Lung (tissue), 12 donors: Measurements from ENCODE around the gene EFNB3. TPM values are rescaled to one million over a fixed set of nuclear protein-coding genes. Genes with fewer than 3 reads are reported as not detected.

Source experiments
- ATAC-seq: fragments of 200-7000 bp; cut with Tn5 transposase; one replicate; pipeline ENCODE4 v1.9.1; 2020; ENCODE audit warnings: moderate number of reproducible peaks; ENCODE audit not compliant: insufficient read depth, low FRiP score
- DNase-seq, 3 donors: peaks; one replicate each; pipeline ENCODE4 v3.0.0-alpha.2; 2013 to 2017
- H3K27ac ChIP-seq, 2 donors: one replicate each; pipeline ENCODE4 v1.5.1; 2013; ENCODE audit warnings: mild to moderate bottlenecking in 2 of 2, moderate library complexity in 2 of 2, control low read depth in 1 of 2, inconsistent platforms in 1 of 2, low read depth in 1 of 2, low read length in 1 of 2
- H3K27me3 ChIP-seq, 3 donors: one replicate each; pipeline ENCODE4 v1.5.1; 2013; ENCODE audit warnings: low read length in 2 of 3; ENCODE audit not compliant: control insufficient read depth in 3 of 3, insufficient read depth in 3 of 3
- H3K36me3 ChIP-seq, 4 donors: one replicate each; pipeline ENCODE4 v1.5.1; 2013; ENCODE audit warnings: low read length in 4 of 4, mild to moderate bottlenecking in 1 of 4, moderate library complexity in 1 of 4; ENCODE audit not compliant: control insufficient read depth in 4 of 4, insufficient read depth in 4 of 4
- H3K4me1 ChIP-seq, 5 donors: one replicate each; pipeline ENCODE4 v1.5.1; 2013; ENCODE audit warnings: low read length in 5 of 5, mild to moderate bottlenecking in 2 of 5, moderate library complexity in 1 of 5; ENCODE audit not compliant: control insufficient read depth in 5 of 5, insufficient read depth in 5 of 5
- H3K4me3 ChIP-seq: one replicate; pipeline ENCODE4 v1.5.1; 2013; ENCODE audit warnings: mild to moderate bottlenecking, control low read depth, moderate library complexity
- H3K9ac ChIP-seq, 2 donors: one replicate each; pipeline ENCODE4 v1.5.1; 2013; ENCODE audit warnings: low read length in 2 of 2, control low read depth in 1 of 2; ENCODE audit not compliant: insufficient read depth in 1 of 2
- H3K9me3 ChIP-seq, 4 donors: one replicate each; pipeline ENCODE4 v1.5.1; 2013; ENCODE audit warnings: low read length in 3 of 4, mild to moderate bottlenecking in 1 of 4, moderate library complexity in 1 of 4; ENCODE audit not compliant: control insufficient read depth in 4 of 4, insufficient read depth in 3 of 4
- WGBS, 2 donors: extraction: QIAGEN DNeasy Blood & Tissue Kit; methylation state at CpG; one replicate each; pipeline ENCODE4 v1.1.7; 2013; 5-methylcytosine and 5-hydroxymethylcytosine counted together
- polyA plus RNA-seq, 2 donors: library from polyadenylated mRNA; stranded (reverse); fragments of 200-250 nt; gene quantifications; one replicate each; pipeline ENCODE4 v1.2.1, GENCODE V29; 2013
- total RNA-seq, 2 donors: library from RNA; depleted of rRNA in 1 of 2; stranded (reverse); fragments of >200 nt in 1 of 2; gene quantifications; one replicate each; pipeline ENCODE4 v1.2.1, GENCODE V29; 2014 to 2021
- TF ChIP-seq, protein P1 (sequence below): IDR thresholded peaks from 2 replicates; pipeline ENCODE4 v1.5.1; 2012; ENCODE audit warnings: mild to moderate bottlenecking; ENCODE audit errors: control extremely low read depth, extremely low read depth
- donor health status: control.
- donor health status: control.
- donor health status: Bipolar disorder and iron deficiency.
- donor health status: healthy.
- donor health status: DM: yes; HTN: yes; CAD: no.

Gene EFNB3
- total and polyA plus RNA-seq, 4 donors, result 0.87 to 4.9 (median 2.5) TPM

DNA sequence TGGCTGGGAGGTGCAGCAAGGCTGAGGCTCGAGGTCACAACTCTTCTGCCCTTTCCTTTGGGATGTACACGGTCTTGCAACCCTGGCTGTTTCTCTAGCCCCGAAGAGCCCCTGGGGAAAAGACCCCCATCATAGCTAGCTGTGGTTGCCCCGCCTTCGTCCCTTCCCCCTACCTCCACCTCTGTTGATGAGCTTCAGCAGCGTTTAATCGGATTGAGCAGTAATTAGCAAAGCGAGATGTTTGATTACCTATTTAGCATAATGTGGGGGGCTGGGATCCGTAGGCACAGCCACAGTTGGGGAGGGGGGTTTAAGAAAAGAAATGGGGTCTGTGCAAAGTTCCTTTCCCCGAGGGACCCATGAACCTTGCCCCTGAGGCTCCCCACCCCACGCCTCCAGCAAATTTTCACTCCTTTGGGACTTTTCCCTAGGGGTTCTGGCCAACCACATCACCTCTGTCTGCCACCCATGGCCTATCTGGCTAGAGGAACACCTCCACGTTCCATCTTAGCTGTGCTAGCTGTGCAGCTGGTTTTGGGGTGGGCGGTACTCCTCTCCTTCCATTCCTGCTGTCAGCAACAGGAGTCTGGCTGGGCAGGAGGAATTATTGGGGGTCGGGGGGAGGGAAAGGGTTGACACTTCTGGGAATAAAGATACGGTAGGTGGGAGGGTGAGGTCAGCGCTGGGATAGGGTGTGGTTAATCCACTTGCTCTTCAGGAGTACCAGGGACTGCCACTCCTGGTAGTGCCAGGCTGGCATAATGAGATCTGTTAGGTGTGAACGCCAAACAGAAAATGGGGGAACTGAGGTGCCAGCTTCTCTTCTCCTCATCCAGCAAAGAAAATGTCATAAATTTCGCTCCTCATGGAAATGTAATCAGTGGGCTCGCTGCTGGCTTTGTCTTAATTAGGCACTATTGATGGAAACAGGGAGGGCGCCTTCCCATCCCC lies 11.2 kb downstream of the EFNB3 start:
- Histone ChIP-seq H3K4me3 (peak overlapping the region; percentile 7), H3K9ac (peak overlapping the region in 1 of 2 donors; percentile 47), H3K27me3 (peaks cover 0 to 23% (median 16%) of the 10 kb centered on the region in 3 donors), H3K27ac (no peak overlapping the region), H3K4me1 (peaks cover 0 to 11% (median 2%) of the 10 kb centered on the region in 5 donors), H3K9me3 (no peaks in the 10 kb centered on the region), H3K36me3 (no peaks in the 10 kb centered on the region)
- TF ChIP-seq, protein P1, sequence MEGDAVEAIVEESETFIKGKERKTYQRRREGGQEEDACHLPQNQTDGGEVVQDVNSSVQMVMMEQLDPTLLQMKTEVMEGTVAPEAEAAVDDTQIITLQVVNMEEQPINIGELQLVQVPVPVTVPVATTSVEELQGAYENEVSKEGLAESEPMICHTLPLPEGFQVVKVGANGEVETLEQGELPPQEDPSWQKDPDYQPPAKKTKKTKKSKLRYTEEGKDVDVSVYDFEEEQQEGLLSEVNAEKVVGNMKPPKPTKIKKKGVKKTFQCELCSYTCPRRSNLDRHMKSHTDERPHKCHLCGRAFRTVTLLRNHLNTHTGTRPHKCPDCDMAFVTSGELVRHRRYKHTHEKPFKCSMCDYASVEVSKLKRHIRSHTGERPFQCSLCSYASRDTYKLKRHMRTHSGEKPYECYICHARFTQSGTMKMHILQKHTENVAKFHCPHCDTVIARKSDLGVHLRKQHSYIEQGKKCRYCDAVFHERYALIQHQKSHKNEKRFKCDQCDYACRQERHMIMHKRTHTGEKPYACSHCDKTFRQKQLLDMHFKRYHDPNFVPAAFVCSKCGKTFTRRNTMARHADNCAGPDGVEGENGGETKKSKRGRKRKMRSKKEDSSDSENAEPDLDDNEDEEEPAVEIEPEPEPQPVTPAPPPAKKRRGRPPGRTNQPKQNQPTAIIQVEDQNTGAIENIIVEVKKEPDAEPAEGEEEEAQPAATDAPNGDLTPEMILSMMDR, result no peak
- no peak for ATAC-seq
- 41 to 52% methylated on average over 20 of the region's 20 CpGs for WGBS, 2 donors
- DNase-seq, result peak in 1 of 3 donors; percentile 18

DNA sequence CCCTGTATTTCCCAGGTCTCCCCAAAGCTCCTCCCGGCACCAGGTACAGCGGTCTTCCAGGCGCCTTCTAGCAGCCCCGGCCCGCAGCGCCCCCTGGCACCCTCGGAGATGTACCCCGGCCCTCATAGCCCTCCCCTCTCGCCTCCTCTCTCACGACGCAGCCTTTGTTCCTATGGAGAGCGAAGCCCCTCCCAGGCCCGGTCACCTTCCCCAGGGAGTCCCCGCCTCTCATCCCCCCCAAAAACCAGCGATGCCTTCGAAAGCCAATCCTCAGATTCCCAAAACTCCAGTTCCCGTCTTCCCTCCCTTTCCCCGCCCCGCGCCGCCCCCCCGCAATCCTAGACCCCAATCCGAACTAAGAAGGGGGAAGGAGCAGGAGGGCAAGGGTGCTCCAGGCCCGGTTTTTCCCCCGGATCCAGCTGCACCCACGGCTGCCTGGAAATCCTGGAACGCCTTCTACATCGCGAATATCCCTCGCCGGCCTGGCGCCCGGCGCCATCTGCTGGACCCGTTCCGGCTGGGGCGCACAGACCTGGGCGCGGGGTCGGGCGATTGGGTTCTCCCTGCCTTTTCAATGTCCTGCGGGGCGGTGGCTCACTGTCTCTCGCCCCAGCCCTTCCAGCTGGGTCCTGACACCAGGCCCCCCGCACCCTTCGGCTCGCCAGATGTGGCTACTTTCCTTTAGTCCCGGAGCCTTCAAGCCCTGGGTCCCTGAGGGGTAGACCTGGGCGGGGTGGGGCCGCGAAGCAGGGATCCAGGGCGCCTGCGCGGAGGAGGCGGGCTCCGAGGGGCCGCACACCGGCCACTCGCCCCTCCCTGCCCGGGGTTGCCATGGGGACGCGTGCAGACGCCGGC lies 12.1 kb downstream of the EFNB3 start, which contains the start of gene DNAH2:
Gene DNAH2 (plus strand): TSS at position 844 of the 855 bp plus-strand sequence. CDS start 1,991 bp downstream, outside the sequence.
- ATAC-seq, result peak; percentile 85
- peaks cover 0 to 22% (median 13%) of the 10 kb centered on the region in 3 donors for H3K27me3 ChIP-seq
- no peaks in the 10 kb centered on the region for H3K36me3 ChIP-seq
- TF ChIP-seq, protein P1, result no peak
- peaks cover 0 to 11% (median 2%) of the 10 kb centered on the region in 5 donors for H3K4me1 ChIP-seq
- H3K27ac ChIP-seq, result peak within 1 kb of the TSS; percentile 3 to 38
- 1% methylated on average over 64 of the region's 64 CpGs for WGBS, 2 donors
- peak within 1 kb of the TSS in 1 of 2 donors; percentile 47 for H3K9ac ChIP-seq
- DNase-seq, result peak; percentile 96 to 98 (median 96)
- H3K4me3 ChIP-seq, result peak within 1 kb of the TSS; percentile 7
- H3K9me3 ChIP-seq, result no peaks in the 10 kb centered on the region

DNA sequence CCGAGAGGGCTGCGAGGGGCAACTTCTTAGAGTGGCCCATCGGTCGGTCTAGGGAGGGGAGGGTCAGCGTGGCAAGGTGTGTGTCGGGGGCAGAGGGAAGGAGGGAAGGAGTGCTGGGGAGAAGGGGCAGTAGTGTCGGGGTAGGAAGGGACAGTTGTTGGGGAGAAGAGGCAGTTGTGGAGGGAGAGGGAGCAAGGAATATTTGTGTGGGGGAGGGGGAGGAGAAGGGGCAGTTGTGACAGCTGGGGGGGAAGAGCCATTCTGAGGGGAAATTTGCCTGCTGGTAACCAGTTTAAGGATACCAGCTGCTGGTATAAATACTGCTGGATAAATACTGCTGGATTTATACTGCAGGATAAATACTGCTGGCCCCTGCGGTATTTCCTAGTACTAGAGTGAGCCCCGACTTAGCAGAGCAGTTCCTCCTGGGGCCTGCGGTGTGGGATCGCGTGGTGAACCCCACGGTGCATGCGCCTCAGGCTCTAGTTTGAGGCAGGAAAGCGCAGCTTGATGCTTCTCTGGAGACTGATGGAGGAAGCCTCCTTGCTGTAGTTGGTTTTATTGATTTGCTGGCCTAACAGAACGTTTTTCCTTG lies 12.9 kb downstream of the EFNB3 start:
- no peak overlapping the region for H3K27ac ChIP-seq
- no peak overlapping the region for H3K4me3 ChIP-seq
- H3K27me3 ChIP-seq, result peaks cover 0 to 17% (median 13%) of the 10 kb centered on the region in 3 donors
- peaks cover 0 to 11% (median 2%) of the 10 kb centered on the region in 5 donors for H3K4me1 ChIP-seq
- no peaks in the 10 kb centered on the region for H3K36me3 ChIP-seq
- no peak overlapping the region for H3K9ac ChIP-seq
- H3K9me3 ChIP-seq, result no peaks in the 10 kb centered on the region
- ATAC-seq (no peak), DNase-seq (peak in 2 of 3 donors; percentile 34 to 39)
- WGBS, 2 donors, result 2 to 8% methylated on average over 16 of the region's 16 CpGs
- TF ChIP-seq, protein P1, result no peak
